Subcutaneous adipose tissue (tissue), 4 donors: ENCODE data around the gene EPB41L2. TPM values are rescaled to one million over a fixed set of nuclear protein-coding genes. Genes with fewer than 3 reads are reported as not detected.

Experiments used
- total RNA-seq, 4 donors: library from RNA; depleted of rRNA; stranded (reverse); fragments of >200 nt; gene quantifications; one replicate each; pipeline ENCODE4 v1.1.0, GENCODE V29; 2016
- TF ChIP-seq, protein P1 (sequence below): fragments of 450-650 bp; IDR thresholded peaks from one replicate; pipeline ENCODE4 v1.5.1; 2016; ENCODE audit warnings: low read depth, mild to moderate bottlenecking, control low read depth, antibody characterized with exemption, moderate library complexity

The EPB41L2 gene
- total RNA-seq, 4 donors from 2014 or later = 124 to 189 (median 160) TPM

DNA sequence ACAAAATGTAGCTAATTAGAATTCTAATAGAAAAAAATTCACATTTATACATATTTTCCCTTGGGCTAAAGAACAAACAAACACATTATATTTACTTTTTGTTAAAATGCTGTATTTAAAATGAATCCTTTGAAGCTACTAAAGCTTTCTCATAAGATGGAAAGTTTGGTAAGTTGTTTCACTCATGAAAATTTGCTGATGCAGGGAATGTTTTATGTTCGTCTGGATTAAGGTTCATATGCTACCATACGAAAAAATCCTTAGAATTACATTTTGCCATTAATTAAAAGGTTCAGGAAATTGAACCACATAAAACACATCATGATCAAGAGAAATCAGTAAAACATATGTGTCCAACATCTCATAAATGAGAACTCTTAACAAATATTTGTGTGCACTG is 173.6 kb downstream of the EPB41L2 start:
- TF ChIP-seq, protein P1, sequence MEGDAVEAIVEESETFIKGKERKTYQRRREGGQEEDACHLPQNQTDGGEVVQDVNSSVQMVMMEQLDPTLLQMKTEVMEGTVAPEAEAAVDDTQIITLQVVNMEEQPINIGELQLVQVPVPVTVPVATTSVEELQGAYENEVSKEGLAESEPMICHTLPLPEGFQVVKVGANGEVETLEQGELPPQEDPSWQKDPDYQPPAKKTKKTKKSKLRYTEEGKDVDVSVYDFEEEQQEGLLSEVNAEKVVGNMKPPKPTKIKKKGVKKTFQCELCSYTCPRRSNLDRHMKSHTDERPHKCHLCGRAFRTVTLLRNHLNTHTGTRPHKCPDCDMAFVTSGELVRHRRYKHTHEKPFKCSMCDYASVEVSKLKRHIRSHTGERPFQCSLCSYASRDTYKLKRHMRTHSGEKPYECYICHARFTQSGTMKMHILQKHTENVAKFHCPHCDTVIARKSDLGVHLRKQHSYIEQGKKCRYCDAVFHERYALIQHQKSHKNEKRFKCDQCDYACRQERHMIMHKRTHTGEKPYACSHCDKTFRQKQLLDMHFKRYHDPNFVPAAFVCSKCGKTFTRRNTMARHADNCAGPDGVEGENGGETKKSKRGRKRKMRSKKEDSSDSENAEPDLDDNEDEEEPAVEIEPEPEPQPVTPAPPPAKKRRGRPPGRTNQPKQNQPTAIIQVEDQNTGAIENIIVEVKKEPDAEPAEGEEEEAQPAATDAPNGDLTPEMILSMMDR = no peak

DNA sequence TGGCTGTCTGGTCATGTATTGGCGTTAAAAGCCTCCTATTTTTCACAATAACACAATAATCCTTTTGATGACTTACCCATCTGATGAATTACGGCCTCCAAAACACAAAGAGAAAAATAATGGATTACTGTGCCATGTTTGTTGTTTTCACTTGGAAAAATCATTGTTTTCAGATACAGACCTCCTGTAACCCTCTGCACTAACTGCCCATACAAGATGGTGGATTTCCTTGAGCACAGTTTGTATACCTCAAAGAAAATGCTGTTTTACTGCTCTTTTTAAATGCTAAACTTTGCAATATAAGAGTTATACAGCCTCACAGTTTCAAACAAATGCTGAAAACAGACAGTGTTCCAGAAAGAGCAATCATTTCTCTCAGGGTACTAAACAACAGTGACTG is 174.8 kb downstream of the EPB41L2 start:
- TF ChIP-seq, protein P1 = no peak

DNA sequence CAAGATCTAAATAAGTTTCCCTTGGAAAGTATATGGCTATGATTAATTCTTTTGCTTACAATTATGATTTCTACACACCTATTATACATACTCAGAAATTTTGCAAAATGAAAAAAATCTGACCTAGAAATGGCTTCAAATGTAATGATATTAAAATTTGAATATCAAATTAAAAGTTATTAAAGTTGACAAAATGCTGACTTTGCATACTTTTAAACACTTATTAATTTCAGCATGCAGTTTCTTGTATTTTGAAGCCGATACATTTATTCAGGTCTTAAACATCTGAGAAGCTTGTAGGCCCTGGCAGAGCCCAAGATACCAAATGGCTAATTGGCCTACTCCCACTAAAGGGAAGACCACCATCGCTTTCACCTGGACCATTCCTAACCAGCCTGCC is 176.1 kb downstream of the EPB41L2 start:
- TF ChIP-seq, protein P1 = no peak

DNA sequence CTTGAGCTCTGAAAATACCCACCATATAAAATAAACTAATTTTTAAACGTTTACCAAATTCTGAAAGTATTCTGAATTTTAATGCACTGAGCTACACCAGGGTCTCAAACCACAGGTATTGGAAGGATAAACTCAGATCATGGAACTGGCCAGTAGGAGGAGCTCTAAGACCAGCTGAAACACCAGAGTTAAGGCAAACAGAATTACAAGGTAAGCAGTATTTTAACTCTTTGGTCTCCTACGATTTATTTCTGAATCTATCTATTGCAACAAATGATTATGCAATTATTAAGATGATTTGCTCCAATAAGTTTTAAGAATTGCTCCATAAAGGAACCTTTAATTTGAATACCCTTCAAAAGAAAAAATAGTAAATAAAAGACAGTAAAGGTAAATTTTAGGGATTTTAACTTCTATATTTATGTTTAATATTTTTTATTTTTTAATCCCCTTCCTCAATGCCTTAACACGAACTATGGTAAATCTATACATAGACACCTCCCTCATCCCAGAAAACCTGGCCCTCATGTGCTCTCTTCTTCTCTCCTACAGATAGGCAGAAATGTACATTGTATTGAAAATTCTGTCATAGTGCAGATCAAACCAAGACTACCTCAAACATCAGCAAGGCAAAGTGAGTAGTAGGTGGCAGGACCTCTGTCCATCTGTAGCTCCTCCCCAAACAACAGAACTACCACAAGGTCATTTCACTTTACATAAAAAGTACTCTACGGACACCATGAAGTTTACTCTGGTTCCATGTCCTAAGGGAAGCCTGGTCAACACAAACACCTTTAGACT is 177.5 kb downstream of the EPB41L2 start:
- TF ChIP-seq, protein P1 = no peak

DNA sequence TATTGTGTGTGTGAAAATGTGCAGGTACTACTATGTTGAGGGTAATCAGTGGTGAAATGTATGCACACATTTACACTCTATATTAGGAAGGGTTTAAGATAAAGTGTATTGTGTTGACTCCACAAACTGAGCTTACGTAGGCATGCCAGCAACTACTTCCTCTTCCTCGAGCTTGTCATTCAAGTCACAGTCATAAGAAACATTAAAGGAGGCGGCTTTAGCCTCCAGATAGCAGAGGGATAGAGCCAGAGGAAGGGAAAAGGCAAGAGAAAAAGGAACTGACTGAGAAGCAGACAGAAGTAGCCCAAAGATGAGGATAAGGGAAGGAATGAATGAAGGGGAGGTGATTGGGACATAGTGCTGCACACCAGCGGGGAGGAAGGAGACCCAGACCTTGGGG is 180.7 kb downstream of the EPB41L2 start:
- TF ChIP-seq, protein P1 = no peak

DNA sequence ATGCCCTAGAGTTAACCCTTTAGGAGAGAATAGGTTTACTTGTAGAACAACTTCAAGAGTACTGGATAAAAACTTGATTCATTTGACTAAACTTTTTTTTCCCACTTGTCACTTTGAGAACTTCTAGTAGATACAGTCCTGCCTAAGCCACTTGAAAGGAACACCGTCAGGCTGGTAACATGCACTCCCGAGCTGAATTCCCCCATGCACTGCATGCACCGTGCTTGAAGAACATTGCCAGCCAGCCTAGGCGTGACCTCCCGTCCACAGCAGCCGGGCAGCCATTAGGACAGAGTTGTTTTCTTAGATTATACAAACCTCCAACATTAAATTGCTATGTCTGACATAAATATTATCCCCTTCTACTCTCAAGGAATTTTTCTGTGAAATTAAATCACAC is 183.2 kb downstream of the EPB41L2 start:
- TF ChIP-seq, protein P1 = no peak

DNA sequence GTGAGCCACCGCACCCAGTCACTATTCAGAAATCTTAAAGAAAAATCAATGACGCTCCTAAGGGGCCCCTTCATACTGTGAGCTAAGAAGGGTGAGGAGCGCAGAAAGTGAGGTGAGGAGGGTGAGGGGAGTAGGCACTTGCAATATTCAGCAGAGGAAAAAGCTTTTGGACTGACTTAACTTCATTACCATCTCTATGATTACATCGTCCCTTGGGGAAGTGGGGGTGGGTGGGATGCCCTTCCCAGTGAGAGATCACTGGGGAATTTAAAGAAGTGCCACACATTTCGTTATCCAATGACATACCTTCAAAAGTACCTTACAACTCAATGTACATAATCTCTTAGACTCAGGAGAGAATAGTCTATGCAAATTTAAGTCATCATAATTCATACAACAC is 189.3 kb downstream of the EPB41L2 start:
- TF ChIP-seq, protein P1 = no peak
